ENCODE results near the gene STXBP1.
A peak's percentile ranks its signal among the peaks of the same experiment; 100 is the strongest.

The STXBP1 gene

DNA sequence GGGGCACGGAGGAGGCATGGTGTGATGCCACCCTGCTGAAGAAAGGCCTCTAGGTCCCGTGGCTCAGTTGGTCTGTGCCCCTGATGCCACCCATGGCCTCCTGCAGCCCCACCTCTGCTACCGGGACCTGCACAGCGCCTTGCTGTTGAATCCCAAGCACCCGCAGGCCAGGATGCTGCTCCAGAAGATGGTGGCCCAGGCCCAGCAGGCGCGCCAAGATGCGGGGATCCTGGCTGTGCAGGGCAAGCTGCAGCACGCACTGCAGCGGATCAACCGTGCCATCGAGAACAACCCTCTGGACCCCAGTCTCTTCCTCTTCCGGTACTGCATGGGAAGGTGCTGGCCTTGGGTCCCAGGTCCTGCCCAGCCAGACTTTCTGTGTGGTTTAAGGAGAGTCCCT lies 110.9 kb downstream of the STXBP1 start:
- no peak overlapping the region for H3K4me3 ChIP-seq (replicated peaks in 1 of 2; ENCODE audit: low read depth in 2 of 2, low read length in 2 of 2)
- TF ChIP-seq, protein P1, sequence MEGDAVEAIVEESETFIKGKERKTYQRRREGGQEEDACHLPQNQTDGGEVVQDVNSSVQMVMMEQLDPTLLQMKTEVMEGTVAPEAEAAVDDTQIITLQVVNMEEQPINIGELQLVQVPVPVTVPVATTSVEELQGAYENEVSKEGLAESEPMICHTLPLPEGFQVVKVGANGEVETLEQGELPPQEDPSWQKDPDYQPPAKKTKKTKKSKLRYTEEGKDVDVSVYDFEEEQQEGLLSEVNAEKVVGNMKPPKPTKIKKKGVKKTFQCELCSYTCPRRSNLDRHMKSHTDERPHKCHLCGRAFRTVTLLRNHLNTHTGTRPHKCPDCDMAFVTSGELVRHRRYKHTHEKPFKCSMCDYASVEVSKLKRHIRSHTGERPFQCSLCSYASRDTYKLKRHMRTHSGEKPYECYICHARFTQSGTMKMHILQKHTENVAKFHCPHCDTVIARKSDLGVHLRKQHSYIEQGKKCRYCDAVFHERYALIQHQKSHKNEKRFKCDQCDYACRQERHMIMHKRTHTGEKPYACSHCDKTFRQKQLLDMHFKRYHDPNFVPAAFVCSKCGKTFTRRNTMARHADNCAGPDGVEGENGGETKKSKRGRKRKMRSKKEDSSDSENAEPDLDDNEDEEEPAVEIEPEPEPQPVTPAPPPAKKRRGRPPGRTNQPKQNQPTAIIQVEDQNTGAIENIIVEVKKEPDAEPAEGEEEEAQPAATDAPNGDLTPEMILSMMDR (IDR thresholded peaks at IDR 0.05; ENCODE audit: low read depth, low read length) = no peak
- no peak for DNase-seq (ENCODE audit: low read depth in 2 of 2)

DNA sequence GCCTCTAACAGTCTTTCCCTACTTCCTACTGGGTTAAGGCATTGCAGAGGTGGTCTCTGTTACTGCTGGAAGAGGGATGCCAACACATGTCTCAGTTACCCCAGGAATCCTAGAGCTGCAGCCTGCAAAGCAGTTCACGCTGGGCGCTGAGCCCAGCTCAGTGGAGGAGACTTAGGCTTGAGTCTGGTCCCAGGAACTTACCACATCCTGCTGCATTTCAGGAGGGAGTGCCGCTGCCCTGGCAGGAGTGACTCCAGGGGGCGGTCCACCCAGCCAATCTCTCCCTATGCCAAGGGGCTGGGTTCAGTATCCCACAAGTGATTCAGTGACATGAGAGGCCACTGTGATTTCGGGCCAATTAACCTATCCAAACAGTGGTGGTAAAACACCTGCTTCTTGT lies 111.4 kb downstream of the STXBP1 start:
- no peak overlapping the region for H3K4me3 ChIP-seq (replicated peaks in 1 of 2; ENCODE audit: low read depth in 2 of 2, low read length in 2 of 2)
- DNase-seq (ENCODE audit: low read depth in 2 of 2) = peak; percentile 41 to 72
- TF ChIP-seq, protein P1 (IDR thresholded peaks at IDR 0.05; ENCODE audit: low read depth, low read length) = no peak

DNA sequence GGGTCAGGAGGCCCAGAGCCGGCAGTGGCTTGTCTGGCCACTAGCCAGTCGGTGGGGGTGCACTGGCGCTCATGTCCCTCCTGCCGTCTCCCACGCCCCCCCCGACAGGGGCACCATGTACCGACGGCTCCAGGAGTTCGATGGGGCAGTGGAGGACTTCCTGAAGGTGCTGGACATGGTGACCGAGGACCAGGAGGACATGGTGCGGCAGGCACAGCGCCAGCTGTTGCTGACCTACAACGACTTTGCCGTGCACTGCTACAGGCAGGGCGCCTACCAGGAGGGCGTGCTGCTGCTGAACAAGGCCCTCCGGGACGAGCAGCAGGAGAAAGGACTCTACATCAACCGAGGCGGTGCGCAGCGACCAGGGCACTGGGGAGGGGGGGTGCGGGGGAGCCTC lies 111.9 kb downstream of the STXBP1 start:
- no peak for DNase-seq (ENCODE audit: low read depth in 2 of 2)
- no peak overlapping the region for H3K4me3 ChIP-seq (replicated peaks in 1 of 2; ENCODE audit: low read depth in 2 of 2, low read length in 2 of 2)
- TF ChIP-seq, protein P1 (IDR thresholded peaks at IDR 0.05; ENCODE audit: low read depth, low read length) = no peak

DNA sequence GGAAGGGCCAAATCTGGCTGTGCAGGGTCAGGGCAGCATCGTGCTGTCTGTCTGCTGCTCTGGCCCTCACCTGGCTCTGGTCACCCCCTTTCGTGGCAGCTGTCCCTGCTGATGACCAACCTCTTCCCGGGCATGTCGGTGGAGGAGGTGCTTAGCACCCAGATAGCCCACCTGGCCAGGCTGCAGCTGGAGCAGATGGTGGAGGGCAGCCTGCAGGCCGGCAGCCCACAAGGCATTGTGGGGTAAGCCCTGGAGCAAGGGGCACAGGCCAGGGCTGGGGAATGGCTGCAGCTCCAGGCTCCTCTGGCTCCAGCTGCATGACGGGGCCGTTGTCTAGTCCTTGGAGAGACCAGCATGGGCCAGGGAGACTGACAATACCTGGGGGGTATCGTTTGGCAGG lies 114.8 kb downstream of the STXBP1 start:
- TF ChIP-seq, protein P1 (IDR thresholded peaks at IDR 0.05; ENCODE audit: low read depth, low read length) = no peak
- no peak for DNase-seq (ENCODE audit: low read depth in 2 of 2)
- H3K4me3 ChIP-seq (replicated peaks in 1 of 2; ENCODE audit: low read depth in 2 of 2, low read length in 2 of 2) = no peak overlapping the region

DNA sequence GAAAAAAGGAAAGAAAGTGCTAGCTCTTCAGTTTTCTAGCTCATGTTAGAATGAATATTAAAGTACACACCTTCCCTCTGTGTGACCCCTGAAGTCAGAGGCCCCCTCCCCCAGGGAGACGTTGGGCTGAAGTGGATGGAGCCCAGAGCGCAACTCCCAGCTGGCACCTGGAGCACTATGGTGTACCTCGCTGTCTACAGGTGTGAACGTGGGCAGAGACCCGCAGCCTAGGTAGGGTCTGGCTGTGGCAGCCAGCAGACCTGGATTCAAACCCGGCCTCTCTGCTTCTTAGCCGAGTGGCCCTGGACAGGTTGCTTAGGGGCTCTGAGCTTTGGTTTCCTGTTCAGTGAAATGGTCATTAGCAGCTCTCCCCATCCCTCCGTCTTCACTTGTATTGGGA lies 116.7 kb downstream of the STXBP1 start:
- DNase-seq (ENCODE audit: low read depth in 2 of 2) = no peak
- no peak overlapping the region for H3K4me3 ChIP-seq (replicated peaks in 1 of 2; ENCODE audit: low read depth in 2 of 2, low read length in 2 of 2)
- TF ChIP-seq, protein P1 (IDR thresholded peaks at IDR 0.05; ENCODE audit: low read depth, low read length) = no peak

DNA sequence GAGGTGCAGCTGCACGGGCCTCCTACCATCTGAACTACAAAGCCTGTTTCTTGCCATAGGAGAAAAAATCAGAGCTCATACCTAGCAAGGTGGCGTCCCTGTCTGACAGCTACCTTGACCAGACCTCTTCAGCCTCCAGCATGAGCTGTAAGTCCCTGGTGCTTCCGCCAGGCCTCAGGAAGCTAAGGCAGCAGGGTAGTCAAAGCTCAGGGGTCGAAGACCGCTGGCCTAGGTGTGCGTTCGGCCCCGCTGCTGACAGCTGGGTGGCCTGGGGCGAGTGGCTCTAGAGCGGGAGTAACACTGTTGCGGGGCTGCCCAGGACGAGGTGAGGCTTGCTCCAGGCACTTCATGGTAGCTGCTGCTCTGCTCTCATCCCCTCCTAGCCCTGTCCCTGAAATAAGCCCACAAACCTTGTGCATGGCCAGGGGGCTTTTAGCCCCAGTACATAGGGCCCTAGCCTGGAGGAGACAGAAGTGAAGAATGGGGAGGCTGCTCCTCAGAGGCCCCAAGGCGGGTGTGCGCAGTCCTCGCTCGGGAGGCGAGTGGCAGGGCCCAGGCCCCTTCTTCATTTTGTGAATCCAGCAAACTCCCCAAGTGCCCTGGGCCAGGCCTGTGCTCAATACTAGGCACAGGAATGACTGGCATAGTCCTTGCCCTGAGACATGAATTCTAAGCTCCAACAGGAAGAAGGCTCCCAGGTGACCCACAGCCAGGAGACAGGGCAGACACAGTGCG lies 117.6 kb downstream of the STXBP1 start:
- no peak for DNase-seq (ENCODE audit: low read depth in 2 of 2)
- TF ChIP-seq, protein P1 (IDR thresholded peaks at IDR 0.05; ENCODE audit: low read depth, low read length) = no peak
- H3K4me3 ChIP-seq (replicated peaks in 1 of 2; ENCODE audit: low read depth in 2 of 2, low read length in 2 of 2) = no peak overlapping the region

DNA sequence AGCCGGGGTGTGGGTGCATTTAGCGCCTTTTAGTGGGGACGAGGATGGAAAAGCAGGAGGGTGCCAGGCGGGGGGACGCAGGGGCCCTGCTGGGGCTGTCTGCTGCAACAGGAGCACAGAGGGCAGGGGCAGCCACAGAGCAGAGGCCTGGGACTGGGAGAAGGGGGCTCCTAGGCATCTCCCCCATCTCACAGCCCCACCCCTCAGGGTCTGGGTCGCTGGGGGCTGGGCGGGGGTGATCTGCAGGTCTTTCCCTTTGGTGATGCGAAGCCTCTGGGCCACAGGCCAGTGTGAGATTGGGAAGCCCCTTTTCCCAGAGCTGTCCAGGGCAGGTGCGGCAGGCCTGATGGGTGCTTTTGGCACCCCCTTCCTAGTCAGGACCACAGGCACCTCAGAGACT lies 118.2 kb downstream of the STXBP1 start:
- TF ChIP-seq, protein P1 (IDR thresholded peaks at IDR 0.05; ENCODE audit: low read depth, low read length) = no peak
- no peak overlapping the region for H3K4me3 ChIP-seq (replicated peaks in 1 of 2; ENCODE audit: low read depth in 2 of 2, low read length in 2 of 2)

More for the DNA sequence above, 118.2 kb downstream of the STXBP1 start:
- no peak for DNase-seq (ENCODE audit: low read depth in 2 of 2)

All from cardiac fibroblast (primary cell).